Sigmoid colon (tissue), 4 donors: ENCODE data around the gene NUDT9.

ENCODE experiments used
- CTCF ChIP-seq, 4 experiments: fragments of 450-650 bp in 3 of 4; fragments of 200-600 bp in 1 of 4; IDR thresholded peaks; one replicate each; pipeline ENCODE4 v1.5.1; 2016 to 2019; ENCODE audit warnings: antibody characterized with exemption in 4 of 4, mild to moderate bottlenecking in 3 of 4, moderate library complexity in 2 of 4
- EP300 ChIP-seq, 4 donors: sonication (generic); formaldehyde crosslinking; IDR thresholded peaks; one replicate each; pipeline ENCODE4 v1.6.1; 2017; ENCODE audit warnings: antibody characterized with exemption in 4 of 4
- POLR2A ChIP-seq, 2 donors: fragments of 450-650 bp; IDR thresholded peaks; one replicate each; pipeline ENCODE4 v1.6.1; 2016; ENCODE audit warnings: antibody characterized with exemption in 2 of 2, mild to moderate bottlenecking in 2 of 2, moderate library complexity in 2 of 2
- POLR2AphosphoS5 ChIP-seq, 4 donors: sonication (generic); formaldehyde crosslinking; IDR thresholded peaks; one replicate each; pipeline ENCODE4 v1.6.1; 2017; ENCODE audit warnings: antibody characterized with exemption in 4 of 4

GRCh38 chr4:87497578-87497977, 75.2 kb downstream of the NUDT9 start:
- TF ChIP-seq CTCF (IDR thresholded peaks at IDR 0.05) (no peak), EP300 (IDR thresholded peaks at IDR 0.05) (no peak), POLR2AphosphoS5 (IDR thresholded peaks at IDR 0.05) (no peak), POLR2A (IDR thresholded peaks at IDR 0.05) (no peak)
